Vagina (tissue), 2 donors: ENCODE measurements around the gene CXCR2.

Source experiments
- CTCF ChIP-seq, 3 experiments: fragments of 450-650 bp in 2 of 3; fragments of 200-600 bp in 1 of 3; sonication (generic) in 1 of 3; IDR thresholded peaks; one replicate each; pipeline ENCODE4 v1.5.1; 2017 to 2019; ENCODE audit warnings: antibody characterized with exemption in 3 of 3, mild to moderate bottlenecking in 2 of 3, moderate library complexity in 2 of 3
- POLR2A ChIP-seq, 2 donors: fragments of 450-650 bp; IDR thresholded peaks; one replicate each; pipeline ENCODE4 v1.6.1; 2017; ENCODE audit warnings: antibody characterized with exemption in 2 of 2, mild to moderate bottlenecking in 2 of 2, moderate library complexity in 2 of 2
- POLR2AphosphoS5 ChIP-seq, 2 donors: sonication (generic); formaldehyde crosslinking; IDR thresholded peaks; one replicate each; pipeline ENCODE4 v1.9.0; 2017; ENCODE audit warnings: antibody characterized with exemption in 2 of 2, mild to moderate bottlenecking in 2 of 2, low read depth in 1 of 2; ENCODE audit not compliant: insufficient read depth in 1 of 2

- no peak for TF ChIP-seq CTCF (IDR thresholded peaks at IDR 0.05)
- no peak for TF ChIP-seq POLR2A (IDR thresholded peaks at IDR 0.05)
- no peak for TF ChIP-seq POLR2AphosphoS5 (IDR thresholded peaks at IDR 0.05; ENCODE audit: insufficient read depth in 1 of 2, low read depth in 1 of 2)
Measured at GRCh38 chr2:218125626-218126080, at the start of gene CXCR2.
